ENCODE results near the gene LAMB2. TPM values are rescaled to one million over a fixed set of nuclear protein-coding genes. Genes with fewer than 3 reads are reported as not detected.

Gene LAMB2
- total RNA-seq, 1 donor from 2014 or later, result 788 TPM

- intact Hi-C loops (cut with DNase I), result no loop called here
- DNase-seq (ENCODE audit: low spot score), result no peak
Measured at GRCh38 chr3:49098429-49098828, 34.4 kb downstream of the LAMB2 start.

GRCh38 chr3:49093853-49094767 is 38.7 kb downstream of the LAMB2 start, which contains the start of gene QRICH1:
Gene QRICH1, minus strand, starts transcription at chr3:49094071. Its CDS starts 17,054 bp downstream, at chr3:49077017.
- intact Hi-C loops (cut with DNase I), result loop anchor here (1.0 to 5.0 kb wide), 4 partner anchors 39 to 107 kb away; partner anchors contain the start of genes IMPDH2, KLHDC8B and LAMB2
- DNase-seq (ENCODE audit: low spot score), result peak; percentile 98

- peak; percentile 82 for DNase-seq (ENCODE audit: low spot score)
- intact Hi-C loops (cut with DNase I), result loop anchor here (5.0 kb wide), 2 partner anchors 66 to 106 kb away; partner anchors contain the start of gene IMPDH2
Measured at GRCh38 chr3:49092938-49093852, 39.7 kb downstream of the LAMB2 start.

- no peak for DNase-seq (ENCODE audit: low spot score)
- intact Hi-C loops (cut with DNase I), result no loop called here
Measured at GRCh38 chr3:49081429-49081828, 51.4 kb downstream of the LAMB2 start.

GRCh38 chr3:49079270-49079669 is 53.6 kb downstream of the LAMB2 start:
- DNase-seq (ENCODE audit: low spot score), result no peak
- intact Hi-C loops (cut with DNase I), result no loop called here

GRCh38 chr3:49076646-49077045 is 56.2 kb downstream of the LAMB2 start:
- intact Hi-C loops (cut with DNase I), result no loop called here
- DNase-seq (ENCODE audit: low spot score), result no peak

- intact Hi-C loops (cut with DNase I), result no loop called here
- DNase-seq (ENCODE audit: low spot score), result no peak
Measured at GRCh38 chr3:49076116-49076515, 56.7 kb downstream of the LAMB2 start.

Small RNA genes lying within 50 kb of the gene (microRNA-seq; reads per million reads assigned to microRNA genes)
- not detected for gene MIR6890

Other genes with a start within 250 kb of the LAMB2 start
- 36.7 TPM for gene SLC25A20, start 234.2 kb downstream of the LAMB2 start, total RNA-seq
- gene ARIH2, start 214.2 kb downstream of the LAMB2 start, total RNA-seq, result 121 TPM
- gene P4HTM, start 142.8 kb downstream of the LAMB2 start, total RNA-seq, result 37.0 TPM
- 96.6 TPM for gene WDR6, start 125.7 kb downstream of the LAMB2 start, total RNA-seq
- gene DALRD3, start 114.5 kb downstream of the LAMB2 start, total RNA-seq, result 13.6 TPM
- gene NDUFAF3, start 110.9 kb downstream of the LAMB2 start, total RNA-seq, result 140 TPM
- 49.5 TPM for gene IMPDH2, start 103.7 kb downstream of the LAMB2 start, total RNA-seq
- 54.5 TPM for gene QRICH1, start 39.0 kb downstream of the LAMB2 start, total RNA-seq
- gene QARS1, start 28.3 kb downstream of the LAMB2 start, total RNA-seq, result 149 TPM
- gene USP19, start 12.2 kb downstream of the LAMB2 start, total RNA-seq, result 58.5 TPM
- 11.4 TPM for gene CCDC71, start 33.3 kb upstream of the LAMB2 start, total RNA-seq
- gene KLHDC8B, start 38.5 kb upstream of the LAMB2 start, total RNA-seq, result 132 TPM
- gene C3orf62, start 144.2 kb upstream of the LAMB2 start, total RNA-seq, result 2.9 TPM
- 44.5 TPM for gene USP4, start 207.0 kb upstream of the LAMB2 start, total RNA-seq
- gene GPX1, start 225.3 kb upstream of the LAMB2 start, total RNA-seq, result 106 TPM